ENCODE measurements around the gene KCNQ1.

KCNQ1 gene

DNA sequence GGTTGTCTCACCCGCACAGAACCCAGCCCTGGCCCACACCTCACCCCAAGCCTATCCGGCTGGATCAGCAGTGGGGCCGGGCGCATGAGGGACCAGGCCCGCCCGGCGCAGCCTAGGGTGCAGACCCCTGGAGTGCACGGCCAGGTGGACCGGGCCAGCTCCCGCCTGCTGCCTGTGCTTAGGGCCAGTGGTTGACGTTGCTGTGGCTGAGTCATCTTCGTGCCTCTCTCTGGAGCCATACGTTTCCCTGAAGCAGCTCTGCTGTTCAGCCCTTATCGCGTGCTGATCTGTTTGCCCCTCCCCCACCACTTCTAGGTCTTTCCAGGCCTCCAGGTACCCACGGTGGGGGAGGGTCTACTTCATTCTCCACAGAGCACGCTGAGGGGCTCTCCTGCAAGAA, 401.2 kb downstream of the KCNQ1 start:
- no peaks in the 10 kb centered on the region for H3K27me3 Mint-ChIP-seq
- no peaks in the 10 kb centered on the region for H3K4me1 Mint-ChIP-seq (ENCODE audit: low read depth)
- H3K9me3 Mint-ChIP-seq, result no peaks in the 10 kb centered on the region
- no peak overlapping the region for H3K27ac Mint-ChIP-seq
- H3K4me3 Mint-ChIP-seq, result no peak overlapping the region
- H3K36me3 Mint-ChIP-seq (ENCODE audit: low read depth), result no peaks in the 10 kb centered on the region

DNA sequence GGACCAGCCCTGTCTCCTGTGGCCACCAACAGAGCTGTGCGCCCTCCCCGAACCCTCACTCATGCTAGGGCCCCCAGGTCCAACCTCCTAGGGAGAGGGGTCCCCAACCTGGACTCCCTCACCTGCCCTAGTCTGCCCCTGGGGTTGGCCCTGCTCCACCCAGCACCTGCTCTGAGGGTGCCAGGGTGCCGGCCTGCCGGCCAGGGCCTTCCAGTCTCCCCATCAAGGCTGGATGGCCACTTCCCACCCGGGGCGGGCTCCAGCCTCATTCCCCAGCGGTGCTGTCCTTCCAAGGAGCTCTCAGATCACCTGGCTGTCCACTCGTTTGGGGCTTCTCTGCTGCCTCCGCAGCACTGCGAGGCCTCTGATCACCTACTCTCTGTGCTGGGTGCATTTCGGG, 401.7 kb downstream of the KCNQ1 start:
- H3K36me3 Mint-ChIP-seq (ENCODE audit: low read depth), result no peaks in the 10 kb centered on the region

DNA sequence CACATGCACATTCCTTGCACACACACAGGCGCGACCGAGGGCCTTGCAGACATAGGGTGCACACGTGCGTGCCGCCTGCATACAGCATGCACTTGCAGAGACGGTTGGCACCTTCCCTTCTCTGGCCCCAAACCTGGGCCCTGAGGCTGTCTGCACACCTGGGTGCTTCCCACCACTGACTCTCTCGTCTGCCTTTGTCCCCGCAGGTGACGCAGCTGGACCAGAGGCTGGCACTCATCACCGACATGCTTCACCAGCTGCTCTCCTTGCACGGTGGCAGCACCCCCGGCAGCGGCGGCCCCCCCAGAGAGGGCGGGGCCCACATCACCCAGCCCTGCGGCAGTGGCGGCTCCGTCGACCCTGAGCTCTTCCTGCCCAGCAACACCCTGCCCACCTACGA, 402.8 kb downstream of the KCNQ1 start:
- Mint-ChIP-seq H3K9me3 (no peaks in the 10 kb centered on the region), H3K4me1 (ENCODE audit: low read depth) (no peaks in the 10 kb centered on the region), H3K36me3 (ENCODE audit: low read depth) (no peaks in the 10 kb centered on the region), H3K27ac (no peak overlapping the region), H3K4me3 (no peak overlapping the region), H3K27me3 (no peaks in the 10 kb centered on the region)

More for the DNA sequence above, 401.7 kb downstream of the KCNQ1 start:
- Mint-ChIP-seq H3K27ac (no peak overlapping the region), H3K4me3 (no peak overlapping the region), H3K9me3 (no peaks in the 10 kb centered on the region), H3K27me3 (no peaks in the 10 kb centered on the region), H3K4me1 (ENCODE audit: low read depth) (no peaks in the 10 kb centered on the region)

GRCh38 chr11:2848497-2848896, 403.7 kb downstream of the KCNQ1 start:
- Mint-ChIP-seq H3K9me3 (no peaks in the 10 kb centered on the region), H3K36me3 (ENCODE audit: low read depth) (no peaks in the 10 kb centered on the region), H3K27me3 (no peaks in the 10 kb centered on the region), H3K27ac (no peak overlapping the region), H3K4me1 (ENCODE audit: low read depth) (no peaks in the 10 kb centered on the region), H3K4me3 (no peak overlapping the region)

GRCh38 chr11:2849994-2850770, 405.4 kb downstream of the KCNQ1 start:
- Mint-ChIP-seq H3K4me1 (ENCODE audit: low read depth) (no peaks in the 10 kb centered on the region), H3K27ac (no peak overlapping the region), H3K4me3 (no peak overlapping the region), H3K9me3 (no peaks in the 10 kb centered on the region), H3K36me3 (ENCODE audit: low read depth) (no peaks in the 10 kb centered on the region), H3K27me3 (no peaks in the 10 kb centered on the region)

DNA sequence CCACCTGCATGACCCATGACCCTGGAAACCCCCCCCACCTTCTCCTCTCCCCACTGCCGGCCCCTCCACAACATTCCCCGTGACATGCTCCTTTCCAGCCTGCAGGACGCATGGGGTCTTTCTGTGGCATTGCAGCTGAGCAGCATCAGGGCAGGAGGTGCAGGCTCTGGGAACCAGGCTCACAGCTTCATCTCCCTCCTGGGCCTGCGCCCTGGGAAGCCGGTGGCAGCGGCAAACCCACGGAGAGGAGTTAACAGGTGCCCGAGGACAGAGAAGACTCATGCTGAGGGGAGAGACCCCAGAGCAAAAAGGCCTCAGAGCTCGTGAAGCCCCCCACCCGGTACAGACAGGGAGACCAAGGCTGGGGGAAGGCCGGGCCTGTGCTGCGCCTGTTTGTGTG, 408.6 kb downstream of the KCNQ1 start:
- Mint-ChIP-seq H3K27ac (no peak overlapping the region), H3K36me3 (ENCODE audit: low read depth) (no peaks in the 10 kb centered on the region), H3K9me3 (no peaks in the 10 kb centered on the region), H3K27me3 (no peaks in the 10 kb centered on the region), H3K4me1 (ENCODE audit: low read depth) (no peaks in the 10 kb centered on the region), H3K4me3 (no peak overlapping the region)

DNA sequence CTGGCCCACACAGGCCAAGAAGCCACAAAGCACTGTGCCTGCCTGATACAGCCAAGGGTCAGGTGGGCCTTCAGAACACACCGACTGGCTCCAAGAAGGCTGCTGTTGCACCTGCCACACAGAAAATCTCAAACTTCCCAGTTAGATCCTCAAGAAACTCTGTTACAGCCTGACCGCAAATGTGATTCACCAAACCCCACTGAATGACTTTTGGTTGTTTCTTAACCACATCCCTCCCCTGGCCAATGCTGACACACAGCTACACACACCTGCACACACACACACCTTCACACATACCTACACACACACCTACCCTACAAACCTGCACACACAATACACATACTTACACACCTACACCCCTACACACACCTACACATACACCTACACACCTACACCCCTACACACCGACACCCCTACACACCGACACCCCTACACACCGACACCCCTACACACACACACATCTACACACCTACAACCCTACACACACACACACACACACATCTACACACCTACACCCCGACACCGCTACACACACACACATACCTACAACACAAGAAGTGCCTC, 409.3 kb downstream of the KCNQ1 start:
- no peaks in the 10 kb centered on the region for H3K36me3 Mint-ChIP-seq (ENCODE audit: low read depth)
- no peaks in the 10 kb centered on the region for H3K27me3 Mint-ChIP-seq
- no peaks in the 10 kb centered on the region for H3K9me3 Mint-ChIP-seq
- H3K4me3 Mint-ChIP-seq, result no peak overlapping the region
- H3K4me1 Mint-ChIP-seq (ENCODE audit: low read depth), result no peaks in the 10 kb centered on the region
- H3K27ac Mint-ChIP-seq, result no peak overlapping the region

DNA sequence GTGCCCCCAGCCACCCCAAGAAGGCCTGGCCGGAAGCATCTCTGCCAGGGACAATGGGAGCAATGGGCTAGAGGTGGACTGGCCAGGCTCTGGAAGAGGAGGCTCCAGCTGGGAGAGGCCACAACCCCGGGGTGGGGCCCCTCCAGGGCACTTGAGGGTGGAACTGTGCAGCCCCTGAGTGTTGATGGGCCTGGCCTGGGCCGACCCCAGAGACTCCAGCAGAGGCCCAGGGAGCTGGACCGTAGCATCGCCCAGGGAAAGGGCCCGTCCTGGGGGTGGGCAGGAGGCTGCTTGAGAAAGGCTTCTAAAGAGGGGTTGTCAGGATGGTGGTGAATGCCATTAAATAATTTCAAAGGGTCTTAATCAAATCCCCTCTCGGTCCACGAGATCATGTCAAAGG, 410.4 kb downstream of the KCNQ1 start:
- H3K36me3 Mint-ChIP-seq (ENCODE audit: low read depth), result no peaks in the 10 kb centered on the region
- no peaks in the 10 kb centered on the region for H3K4me1 Mint-ChIP-seq (ENCODE audit: low read depth)
- H3K27ac Mint-ChIP-seq, result no peak overlapping the region
- peaks cover 4% of the 10 kb centered on the region for H3K27me3 Mint-ChIP-seq
- H3K9me3 Mint-ChIP-seq, result no peaks in the 10 kb centered on the region
- H3K4me3 Mint-ChIP-seq, result no peak overlapping the region

DNA sequence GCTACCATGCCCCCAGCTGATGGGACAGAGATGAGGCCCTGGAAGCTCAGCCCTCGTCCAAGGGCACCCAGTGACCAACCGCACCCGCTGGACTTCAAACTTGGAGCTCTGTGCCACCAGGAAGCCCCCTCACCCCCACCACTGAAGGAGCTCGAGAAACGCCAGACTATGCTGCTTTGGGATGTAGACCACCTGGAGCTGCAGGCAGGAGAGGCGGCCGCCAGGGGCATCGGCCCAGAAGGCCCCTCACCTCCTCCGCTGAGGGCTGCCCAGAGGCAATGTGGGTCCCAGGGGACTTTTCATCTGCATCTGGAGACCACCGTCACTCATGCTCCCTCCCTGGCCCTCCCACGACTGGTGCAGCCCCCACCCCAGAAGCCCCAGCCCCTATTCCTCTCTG, 412.5 kb downstream of the KCNQ1 start:
- no peaks in the 10 kb centered on the region for H3K36me3 Mint-ChIP-seq (ENCODE audit: low read depth)
- no peaks in the 10 kb centered on the region for H3K9me3 Mint-ChIP-seq
- H3K4me3 Mint-ChIP-seq, result no peak overlapping the region
- H3K27me3 Mint-ChIP-seq, result peaks cover 14% of the 10 kb centered on the region
- H3K27ac Mint-ChIP-seq, result no peak overlapping the region
- peaks cover 6% of the 10 kb centered on the region for H3K4me1 Mint-ChIP-seq (ENCODE audit: low read depth)

- Mint-ChIP-seq H3K36me3 (ENCODE audit: low read depth) (no peaks in the 10 kb centered on the region), H3K4me1 (ENCODE audit: low read depth) (peaks cover 6% of the 10 kb centered on the region), H3K9me3 (no peaks in the 10 kb centered on the region), H3K27ac (no peak overlapping the region), H3K27me3 (peaks cover 14% of the 10 kb centered on the region), H3K4me3 (no peak overlapping the region)
These were observed 413.1 kb downstream of the KCNQ1 start for GRCh38 chr11:2857918-2858317.

DNA sequence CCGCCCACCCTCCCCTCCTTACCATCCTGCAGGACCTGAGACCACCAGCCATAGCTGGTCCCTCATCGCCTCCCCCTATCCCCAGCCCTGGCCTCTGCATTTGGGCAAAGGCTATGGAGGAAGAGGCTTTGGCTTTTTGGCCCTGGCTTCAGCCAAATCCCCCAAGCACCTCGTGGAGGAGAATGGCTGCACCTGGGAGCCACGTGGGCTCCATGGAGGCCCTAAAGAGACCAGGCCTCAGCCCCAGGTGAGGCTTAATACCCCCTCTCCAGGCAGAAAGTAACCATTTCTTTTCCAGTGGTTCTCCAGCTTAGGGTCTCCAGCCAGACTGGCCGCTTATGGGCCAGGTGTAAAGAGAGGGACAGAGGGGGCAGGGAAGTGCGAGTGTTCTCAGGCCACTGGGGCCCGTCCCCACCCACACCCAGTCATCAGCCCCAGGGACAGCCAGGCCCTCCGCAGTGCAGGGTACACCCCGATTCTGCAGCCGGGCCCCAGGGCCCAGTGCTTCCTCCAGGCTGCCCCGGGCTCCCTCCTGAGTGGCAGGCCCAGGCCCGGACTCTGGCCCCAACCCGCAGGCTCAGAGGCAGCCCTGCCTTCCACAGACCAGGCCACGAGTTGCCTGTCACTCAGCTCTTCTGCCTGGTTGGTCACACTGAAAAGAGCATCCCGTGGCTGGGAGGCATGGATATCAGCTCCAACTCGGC, 414.3 kb downstream of the KCNQ1 start:
- Mint-ChIP-seq H3K4me1 (ENCODE audit: low read depth) (peaks cover 10% of the 10 kb centered on the region), H3K36me3 (ENCODE audit: low read depth) (no peaks in the 10 kb centered on the region), H3K27ac (no peak overlapping the region), H3K9me3 (no peaks in the 10 kb centered on the region), H3K27me3 (peaks cover 25% of the 10 kb centered on the region), H3K4me3 (no peak overlapping the region)

DNA sequence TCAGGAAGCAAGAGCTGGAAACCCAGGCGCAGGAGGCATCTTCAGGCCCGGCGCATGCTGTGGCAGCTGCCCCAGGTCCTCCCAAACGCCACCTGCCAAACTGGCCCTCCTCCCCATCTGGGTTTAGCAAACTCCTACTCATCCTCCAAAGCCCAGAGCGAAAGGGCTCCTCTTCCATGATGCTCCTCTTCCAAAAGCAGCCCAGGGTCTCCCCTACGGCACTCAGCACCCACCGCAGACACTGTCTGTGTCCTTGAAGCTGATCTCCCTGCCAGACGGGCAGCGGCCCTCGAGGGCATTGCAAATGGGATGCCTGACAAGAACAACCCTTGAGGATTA, 414.9 kb downstream of the KCNQ1 start:
- Mint-ChIP-seq H3K27ac (no peak overlapping the region), H3K9me3 (no peaks in the 10 kb centered on the region), H3K4me3 (no peak overlapping the region), H3K36me3 (ENCODE audit: low read depth) (no peaks in the 10 kb centered on the region), H3K27me3 (peaks cover 30% of the 10 kb centered on the region), H3K4me1 (ENCODE audit: low read depth) (peaks cover 10% of the 10 kb centered on the region)

DNA sequence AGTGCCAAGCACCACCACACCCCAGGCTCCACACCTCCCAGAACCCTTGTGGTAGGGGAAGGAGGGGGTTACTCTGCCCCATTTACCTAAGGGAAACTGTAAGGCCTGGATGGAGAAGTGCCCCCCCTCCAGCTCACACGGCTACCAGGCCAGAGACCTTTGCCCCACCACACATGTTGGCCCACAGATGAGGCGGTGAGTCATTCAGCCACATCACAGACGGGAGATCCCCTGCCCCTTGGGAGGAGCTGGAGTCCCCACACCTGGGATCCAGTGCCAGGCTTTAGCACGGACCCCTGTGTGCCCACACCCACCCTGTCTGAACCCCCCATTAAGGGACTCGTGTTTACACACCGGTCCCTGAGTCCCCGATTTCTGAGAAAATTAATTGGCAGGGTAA, 415.8 kb downstream of the KCNQ1 start:
- Mint-ChIP-seq H3K27ac (no peak overlapping the region), H3K4me1 (ENCODE audit: low read depth) (peaks cover 10% of the 10 kb centered on the region), H3K4me3 (no peak overlapping the region)

DNA sequence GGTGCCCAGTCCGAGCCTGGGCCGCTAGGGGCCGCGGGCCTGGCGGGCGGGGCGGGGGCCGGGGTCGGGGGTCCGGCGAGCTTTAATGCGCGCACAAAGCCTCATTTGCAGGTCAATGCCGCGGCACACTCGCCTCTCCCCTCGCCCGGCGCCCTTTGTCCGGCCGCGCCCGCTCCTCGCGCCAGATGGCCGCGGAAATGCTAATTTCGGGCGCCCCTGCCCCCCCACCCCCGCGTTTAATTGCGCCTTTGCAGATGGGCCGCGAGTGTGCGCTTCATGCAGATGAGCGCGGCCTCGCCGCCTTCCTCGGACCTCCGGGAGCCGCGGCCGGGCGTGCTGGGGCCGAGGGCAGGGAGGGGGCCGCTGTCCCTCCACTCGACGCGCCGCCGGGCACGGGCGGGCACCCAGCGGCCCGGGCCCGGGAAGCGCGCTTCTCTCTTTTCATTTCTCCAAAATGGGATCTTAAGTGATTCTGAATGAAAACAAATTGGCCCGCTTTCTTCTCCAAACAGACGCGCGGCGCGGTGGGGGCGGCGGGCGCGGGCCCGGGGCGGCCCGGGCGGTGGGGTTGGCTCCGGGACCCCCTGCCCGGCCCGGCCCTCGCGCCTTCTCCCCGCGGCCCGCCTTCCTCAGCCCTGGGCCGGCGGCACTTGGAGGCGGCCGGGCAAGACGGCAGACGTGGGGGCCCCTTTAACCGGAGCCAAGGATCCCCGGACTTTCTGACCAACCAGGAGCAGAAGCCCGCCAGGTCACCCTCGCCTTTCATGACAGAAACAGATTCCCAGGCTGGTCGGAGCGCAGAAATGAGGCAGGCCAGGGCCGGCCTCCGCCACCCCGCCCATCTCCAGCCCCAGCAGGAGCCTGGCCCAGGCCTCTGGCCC, 417.8 kb downstream of the KCNQ1 start:
- Mint-ChIP-seq H3K9me3 (no peaks in the 10 kb centered on the region), H3K27me3 (peaks cover 44% of the 10 kb centered on the region), H3K4me1 (ENCODE audit: low read depth) (peaks cover 10% of the 10 kb centered on the region), H3K4me3 (no peak overlapping the region), H3K36me3 (ENCODE audit: low read depth) (no peaks in the 10 kb centered on the region), H3K27ac (no peak overlapping the region)

More for the DNA sequence above, 415.8 kb downstream of the KCNQ1 start:
- Mint-ChIP-seq H3K36me3 (ENCODE audit: low read depth) (no peaks in the 10 kb centered on the region), H3K27me3 (peaks cover 36% of the 10 kb centered on the region), H3K9me3 (no peaks in the 10 kb centered on the region)

DNA sequence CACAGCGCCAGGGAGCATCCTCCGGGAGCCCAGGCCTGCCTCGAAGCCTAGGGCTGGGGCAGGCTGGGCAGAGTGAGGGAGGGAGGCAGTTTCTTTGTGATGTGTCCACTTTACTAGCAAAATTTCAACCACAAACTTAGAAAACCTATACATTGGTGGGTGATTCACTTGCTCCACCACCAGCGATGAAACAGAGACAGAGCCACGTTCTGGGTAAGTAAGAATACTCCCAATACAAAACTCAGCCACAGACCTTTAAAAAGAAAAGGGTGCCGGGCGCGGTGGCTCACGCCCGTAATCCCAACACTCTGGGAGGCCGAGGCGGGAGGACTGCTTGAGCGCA, 418.4 kb downstream of the KCNQ1 start:
- Mint-ChIP-seq H3K4me3 (no peak overlapping the region), H3K9me3 (no peaks in the 10 kb centered on the region), H3K27me3 (peaks cover 49% of the 10 kb centered on the region), H3K36me3 (ENCODE audit: low read depth) (no peaks in the 10 kb centered on the region), H3K27ac (no peak overlapping the region), H3K4me1 (ENCODE audit: low read depth) (peaks cover 10% of the 10 kb centered on the region)

All from stimulated activated naive CD8-positive, alpha-beta T cell treated with anti-CD3 and anti-CD28 coated beads, Interleukin-15, Interleukin-2, amounts not matched to agents 100 ng/mL and 50 ng/mL, for 24 hours (primary cell).